Left ventricle myocardium inferior (tissue), 1 donor: ENCODE results near the gene ANP32E. TPM values are rescaled to one million over a fixed set of nuclear protein-coding genes. Genes with fewer than 3 reads are reported as not detected.
"Not testable (repeated sequence)": the region's sequence is repeated elsewhere in the genome, so short reads cannot be mapped to it uniquely, and the experiment has no call there.

ENCODE experiments used
- DNase-seq: peaks from one replicate; pipeline ENCODE4 v3.0.0-alpha.2; 2020
- H3K27ac ChIP-seq: fragments of 200-600 bp; replicated peaks from 2 replicates; pipeline ENCODE4 v1.8.0; 2021
- H3K27me3 ChIP-seq: fragments of 200-600 bp; 2 replicates; pipeline ENCODE4 v1.8.0; 2021; ENCODE audit warnings: low read depth
- H3K36me3 ChIP-seq: fragments of 200-600 bp; 2 replicates; pipeline ENCODE4 v1.8.0; 2021
- H3K4me1 ChIP-seq: fragments of 200-600 bp; 2 replicates; pipeline ENCODE4 v1.8.0; 2021
- H3K4me3 ChIP-seq: fragments of 200-600 bp; 2 replicates; pipeline ENCODE4 v1.8.0; 2021; ENCODE audit warnings: mild to moderate bottlenecking, moderate library complexity
- H3K9me3 ChIP-seq: fragments of 200-600 bp; replicated peaks from 2 replicates; pipeline ENCODE4 v1.8.0; 2021
- intact Hi-C: fragments of 100-400 bp; cut with micrococcal nuclease; formaldehyde crosslinking; loops from one replicate; pipeline ENCODE4 v1.11.0; 2022
- total RNA-seq: library from RNA; stranded (reverse); fragmentation: NEBNext Ultra II Directional; extraction: Animal tissue kit (Norgen Biotek cat#: 25700); gene quantifications from one replicate; pipeline ENCODE4 v1.2.1, GENCODE V29; 2021
- TF ChIP-seq, protein P1 (sequence below): fragments of 200-600 bp; IDR thresholded peaks from 2 replicates; pipeline ENCODE4 v1.8.0; 2021; ENCODE audit warnings: antibody characterized with exemption, mild to moderate bottlenecking, borderline replicate concordance
- donor health status: DM: no; HTN: yes; CAD: no; lungs with severe emphysema.

The ANP32E gene
- total RNA-seq, 1 donor from 2014 or later: 29.3 TPM

DNA sequence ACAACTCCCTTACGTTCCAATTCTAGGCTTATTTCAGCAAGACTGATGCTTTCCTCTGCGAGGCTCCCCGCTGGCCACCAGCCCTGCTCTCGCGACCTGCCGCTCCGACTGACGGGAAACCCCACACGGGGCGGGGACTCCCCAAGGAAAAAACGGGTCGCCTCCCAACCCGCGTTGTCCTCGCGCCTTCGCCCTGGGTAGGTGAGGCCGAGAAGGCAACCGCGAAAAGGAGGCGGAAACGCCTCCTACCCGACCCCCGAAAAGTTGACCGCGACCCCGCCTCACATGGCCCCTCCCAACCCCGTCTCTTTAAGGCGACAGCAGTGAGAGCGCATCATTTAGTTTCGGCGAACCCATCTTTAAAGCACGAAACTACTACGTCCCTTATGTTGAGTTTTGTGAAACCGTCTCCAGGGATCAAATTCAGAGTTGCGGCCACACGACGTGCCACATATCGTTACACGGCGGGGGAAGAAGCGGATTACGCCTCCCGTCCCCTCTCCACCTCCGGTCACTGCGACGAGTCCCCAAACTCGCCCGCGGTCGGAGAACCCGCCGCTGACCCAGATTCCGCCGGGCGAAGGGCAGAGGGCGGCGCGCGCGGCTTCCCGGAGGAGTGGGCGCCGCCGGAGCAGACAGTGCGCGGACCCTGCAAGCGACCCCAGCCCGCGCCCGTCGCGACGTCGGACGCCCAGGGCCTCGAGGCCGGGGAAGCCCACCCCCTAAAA is 1.2 kb downstream of the ANP32E start:
- Histone ChIP-seq H3K4me3 (peak overlapping the region; percentile 99), H3K9me3 (no peaks in the 10 kb centered on the region), H3K36me3 (peaks cover 10% of the 10 kb centered on the region), H3K4me1 (peaks cover 34% of the 10 kb centered on the region), H3K27ac (peak overlapping the region; percentile 99), H3K27me3 (no peaks in the 10 kb centered on the region)
- TF ChIP-seq, protein P1, sequence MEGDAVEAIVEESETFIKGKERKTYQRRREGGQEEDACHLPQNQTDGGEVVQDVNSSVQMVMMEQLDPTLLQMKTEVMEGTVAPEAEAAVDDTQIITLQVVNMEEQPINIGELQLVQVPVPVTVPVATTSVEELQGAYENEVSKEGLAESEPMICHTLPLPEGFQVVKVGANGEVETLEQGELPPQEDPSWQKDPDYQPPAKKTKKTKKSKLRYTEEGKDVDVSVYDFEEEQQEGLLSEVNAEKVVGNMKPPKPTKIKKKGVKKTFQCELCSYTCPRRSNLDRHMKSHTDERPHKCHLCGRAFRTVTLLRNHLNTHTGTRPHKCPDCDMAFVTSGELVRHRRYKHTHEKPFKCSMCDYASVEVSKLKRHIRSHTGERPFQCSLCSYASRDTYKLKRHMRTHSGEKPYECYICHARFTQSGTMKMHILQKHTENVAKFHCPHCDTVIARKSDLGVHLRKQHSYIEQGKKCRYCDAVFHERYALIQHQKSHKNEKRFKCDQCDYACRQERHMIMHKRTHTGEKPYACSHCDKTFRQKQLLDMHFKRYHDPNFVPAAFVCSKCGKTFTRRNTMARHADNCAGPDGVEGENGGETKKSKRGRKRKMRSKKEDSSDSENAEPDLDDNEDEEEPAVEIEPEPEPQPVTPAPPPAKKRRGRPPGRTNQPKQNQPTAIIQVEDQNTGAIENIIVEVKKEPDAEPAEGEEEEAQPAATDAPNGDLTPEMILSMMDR: no peak
- intact Hi-C loops: no loop called here
- peak; percentile 85 for DNase-seq

DNA sequence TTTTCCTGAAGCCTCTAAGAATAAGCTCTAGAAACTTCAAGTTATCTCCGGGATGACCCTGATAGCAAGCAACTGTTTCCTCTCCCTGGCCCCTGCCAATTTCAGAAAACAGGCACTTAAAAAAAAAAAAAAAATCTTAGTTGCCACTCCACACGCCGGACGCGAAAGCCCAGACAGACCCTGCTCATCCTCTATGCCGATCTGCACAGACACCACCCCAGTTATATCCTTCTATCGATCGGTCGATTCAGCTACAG is 1.7 kb downstream of the ANP32E start:
- TF ChIP-seq, protein P1: no peak
- H3K9me3 ChIP-seq: no peaks in the 10 kb centered on the region
- H3K27me3 ChIP-seq: no peaks in the 10 kb centered on the region
- H3K36me3 ChIP-seq: peaks cover 15% of the 10 kb centered on the region
- peak overlapping the region; percentile 99 for H3K27ac ChIP-seq
- no peak for DNase-seq
- H3K4me3 ChIP-seq: peak overlapping the region; percentile 99
- intact Hi-C loops: no loop called here
- H3K4me1 ChIP-seq: peaks cover 34% of the 10 kb centered on the region

DNA sequence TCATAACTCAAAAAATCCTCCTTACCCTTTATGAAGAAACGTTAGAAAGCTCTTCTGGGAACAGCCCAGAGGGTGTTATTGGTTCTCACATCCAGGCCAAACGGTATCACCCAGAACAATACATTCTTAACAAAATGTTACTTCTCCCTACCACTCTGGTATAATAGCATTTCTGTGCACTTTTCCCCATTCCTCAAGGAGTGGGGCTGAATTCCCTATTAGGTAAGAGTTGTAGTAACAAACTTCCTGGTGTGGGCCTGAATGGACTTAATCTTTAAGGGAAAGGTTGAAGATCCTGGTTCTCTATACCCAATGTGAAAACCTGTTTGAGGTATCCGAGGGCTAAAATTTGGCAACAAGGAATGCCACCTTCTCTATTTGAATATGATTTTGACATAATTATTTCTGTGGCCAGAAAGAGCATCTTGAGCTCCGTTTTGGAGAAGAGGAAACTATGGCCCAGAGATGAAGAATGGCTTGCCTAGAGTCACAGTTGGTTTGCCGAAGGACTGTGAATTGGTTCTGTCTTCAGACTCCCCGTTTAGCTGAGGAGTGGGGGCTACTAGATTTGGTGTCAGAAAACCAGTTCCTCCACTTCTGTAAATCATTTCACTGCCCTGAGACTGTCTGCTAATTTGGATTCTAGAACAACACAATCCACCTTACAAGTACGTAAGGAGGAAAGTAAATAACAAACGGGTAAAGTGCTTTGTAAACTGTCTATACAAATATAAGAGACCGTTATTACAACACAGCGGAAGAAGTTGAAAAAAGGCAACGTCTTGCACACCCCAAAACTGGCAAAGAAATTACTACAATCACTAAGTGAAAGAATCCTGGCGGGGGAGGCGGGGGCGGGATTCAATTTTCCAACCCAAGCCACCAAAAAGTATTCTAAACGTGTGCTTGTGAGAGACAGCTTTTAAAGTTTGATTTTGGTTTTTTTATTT is 2.3 kb downstream of the ANP32E start:
- Histone ChIP-seq H3K4me3 (peak overlapping the region; percentile 99), H3K27me3 (no peaks in the 10 kb centered on the region), H3K27ac (peak overlapping the region; percentile 99), H3K4me1 (peaks cover 34% of the 10 kb centered on the region), H3K36me3 (peaks cover 21% of the 10 kb centered on the region), H3K9me3 (no peaks in the 10 kb centered on the region)
- intact Hi-C loops: no loop called here
- no peak for DNase-seq
- TF ChIP-seq, protein P1: no peak

DNA sequence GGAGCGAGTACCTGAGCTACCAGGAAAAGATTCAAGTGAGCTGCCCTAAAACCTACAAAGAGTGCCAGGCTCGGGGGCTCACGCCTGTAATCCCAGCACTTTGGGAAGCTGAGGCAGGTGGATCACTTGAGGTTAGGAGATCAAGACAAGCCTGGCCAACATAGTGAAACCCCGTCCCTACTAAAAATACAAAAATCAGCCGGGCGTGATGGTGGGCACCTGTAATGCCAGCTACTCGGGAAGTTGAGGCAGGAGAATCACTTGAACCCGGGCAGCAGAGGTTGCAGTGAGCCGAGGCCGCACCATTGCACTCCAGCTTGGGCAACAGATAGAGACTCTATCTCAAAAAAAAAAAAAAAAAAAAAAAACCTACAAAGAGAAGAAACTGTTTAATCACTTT is 3.0 kb downstream of the ANP32E start:
- Histone ChIP-seq H3K27ac (peak overlapping the region; percentile 99), H3K36me3 (peaks cover 28% of the 10 kb centered on the region), H3K4me1 (peaks cover 34% of the 10 kb centered on the region)
- H3K9me3 ChIP-seq, DNase-seq, H3K4me3 ChIP-seq, intact Hi-C loops, H3K27me3 ChIP-seq: not testable (repeated sequence)

DNA sequence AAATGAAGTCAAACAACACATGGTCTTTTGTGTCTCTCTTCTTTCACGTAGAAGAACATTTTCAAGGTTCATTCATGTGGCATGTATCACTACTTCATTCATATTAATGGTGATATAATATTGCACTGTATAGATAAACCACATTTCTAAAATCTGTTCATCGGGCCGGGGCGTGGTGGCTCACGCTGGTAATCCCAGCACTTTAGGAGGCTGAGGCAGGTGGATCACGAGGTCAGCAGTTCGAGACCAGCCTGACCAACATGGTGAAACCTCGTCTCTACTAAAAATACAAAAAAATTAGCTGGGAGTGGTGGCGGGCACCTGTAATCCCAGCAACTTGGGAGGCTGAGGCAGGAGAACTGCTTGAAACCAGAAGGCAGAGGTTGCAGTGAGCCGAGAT is 7.7 kb downstream of the ANP32E start:
- H3K4me3 ChIP-seq, intact Hi-C loops, H3K27me3 ChIP-seq, H3K27ac ChIP-seq, H3K9me3 ChIP-seq, H3K4me1 ChIP-seq, DNase-seq: not testable (repeated sequence)
- H3K36me3 ChIP-seq: peaks cover 67% of the 10 kb centered on the region

DNA sequence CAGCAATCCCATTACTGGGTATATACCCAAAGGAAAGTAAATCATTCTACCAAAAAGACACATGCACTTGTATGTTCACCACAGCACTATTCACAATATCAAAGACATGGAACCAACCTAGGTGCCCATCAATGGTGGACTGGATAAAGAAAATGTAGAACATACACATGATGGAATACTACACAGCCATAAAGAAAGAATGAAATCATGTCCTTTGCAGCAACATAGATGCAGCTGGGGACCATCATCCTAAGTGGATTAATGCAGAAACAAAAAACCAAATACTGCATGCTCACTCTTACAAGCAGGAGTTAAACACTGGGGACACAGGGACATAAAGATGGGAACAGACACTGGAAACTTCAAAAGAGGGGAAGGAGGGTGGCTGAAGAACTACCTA is 8.7 kb downstream of the ANP32E start:
- no peaks in the 10 kb centered on the region for H3K9me3 ChIP-seq
- no peak for DNase-seq
- intact Hi-C loops: no loop called here
- H3K4me1 ChIP-seq: no peaks in the 10 kb centered on the region
- H3K4me3 ChIP-seq: no peak overlapping the region
- H3K27ac ChIP-seq: no peak overlapping the region
- no peaks in the 10 kb centered on the region for H3K27me3 ChIP-seq
- H3K36me3 ChIP-seq: peaks cover 76% of the 10 kb centered on the region
- TF ChIP-seq, protein P1: no peak
